Gastroesophageal sphincter (tissue), 3 donors: ENCODE data around the gene LPCAT1.

Experiments
- CTCF ChIP-seq, 4 experiments: fragments of 200-600 bp in 2 of 4; fragments of 450-650 bp in 2 of 4; sonication (generic) in 1 of 4; IDR thresholded peaks; one replicate each; pipeline ENCODE4 v1.5.1; 2017 to 2019; ENCODE audit warnings: antibody characterized with exemption in 4 of 4, mild to moderate bottlenecking in 2 of 4, moderate library complexity in 2 of 4
- EP300 ChIP-seq: sonication (generic); formaldehyde crosslinking; IDR thresholded peaks from one replicate; pipeline ENCODE4 v1.6.1; 2017; ENCODE audit warnings: antibody characterized with exemption, mild to moderate bottlenecking
- POLR2A ChIP-seq, 2 donors: fragments of 450-650 bp; IDR thresholded peaks; one replicate each; pipeline ENCODE4 v1.6.1; 2017; ENCODE audit warnings: antibody characterized with exemption in 2 of 2, mild to moderate bottlenecking in 2 of 2, moderate library complexity in 1 of 2
- POLR2AphosphoS5 ChIP-seq: sonication (generic); formaldehyde crosslinking; IDR thresholded peaks from one replicate; pipeline ENCODE4 v1.6.1; 2017; ENCODE audit warnings: antibody characterized with exemption

DNA sequence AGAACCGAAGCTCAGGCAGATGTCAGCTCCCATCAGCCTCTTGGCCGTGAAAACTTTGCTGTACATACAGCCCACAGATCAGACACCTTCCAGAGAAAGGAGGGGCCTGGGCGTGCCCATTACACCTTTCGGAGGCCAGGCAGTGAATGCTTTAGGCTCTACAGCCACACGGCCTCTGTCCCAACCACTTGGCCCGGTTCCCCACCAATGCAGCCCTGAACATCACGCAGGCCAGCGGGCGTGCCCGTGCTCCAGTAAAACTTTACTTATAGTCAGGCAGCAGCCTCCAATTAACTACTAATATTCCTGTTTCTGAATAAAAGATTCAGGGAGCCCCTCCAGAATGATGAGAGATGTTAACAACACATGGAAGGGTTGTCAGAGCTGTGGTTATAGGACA, 23.9 kb downstream of the LPCAT1 start:
- TF ChIP-seq CTCF (IDR thresholded peaks at IDR 0.05) (no peak), POLR2A (IDR thresholded peaks at IDR 0.05) (no peak), POLR2AphosphoS5 (no peak), EP300 (no peak)
